ENCODE results near the gene EID1.

The EID1 gene

DNA sequence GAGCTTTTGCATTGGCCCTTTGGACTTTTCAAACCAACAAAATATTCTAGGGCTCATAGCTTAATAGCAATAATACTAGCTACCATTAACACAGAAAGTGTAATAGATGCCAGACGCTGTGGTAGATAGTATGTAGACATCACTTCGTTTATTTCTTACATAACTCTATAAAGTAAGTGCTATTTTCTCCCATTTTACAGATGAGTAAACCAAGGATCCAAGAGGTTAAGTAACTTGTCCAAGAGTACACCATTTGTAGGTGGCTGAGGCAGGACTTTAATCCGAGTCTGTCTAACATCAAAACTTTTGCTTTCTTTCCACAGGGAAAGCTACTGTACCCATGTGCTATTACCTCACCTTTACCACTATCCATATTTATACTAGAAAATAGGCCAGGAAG lies 12.0 kb downstream of the EID1 start:
- H3K27ac ChIP-seq (ENCODE audit: low read depth, low read length, severe bottlenecking), result no peak overlapping the region
- no peak overlapping the region for H3K4me3 ChIP-seq (ENCODE audit: extremely low read depth, insufficient read depth, low read length, poor library complexity, severe bottlenecking)
- no peaks in the 10 kb centered on the region for H3K36me3 ChIP-seq (ENCODE audit: control insufficient read depth, insufficient read depth, low read length)
- no peaks in the 10 kb centered on the region for H3K4me1 ChIP-seq (ENCODE audit: control insufficient read depth, insufficient read depth, low read length, poor library complexity, severe bottlenecking)
- WGBS, 2 experiments (ENCODE audit: insufficient coverage in 2 of 2), result 100% methylated on average over 1 of the region's 3 CpGs; no CpG with 5 or more reads in 1 of the 2 experiments
- no peaks in the 10 kb centered on the region for H3K9me3 ChIP-seq (ENCODE audit: control insufficient read depth, low read length)

DNA sequence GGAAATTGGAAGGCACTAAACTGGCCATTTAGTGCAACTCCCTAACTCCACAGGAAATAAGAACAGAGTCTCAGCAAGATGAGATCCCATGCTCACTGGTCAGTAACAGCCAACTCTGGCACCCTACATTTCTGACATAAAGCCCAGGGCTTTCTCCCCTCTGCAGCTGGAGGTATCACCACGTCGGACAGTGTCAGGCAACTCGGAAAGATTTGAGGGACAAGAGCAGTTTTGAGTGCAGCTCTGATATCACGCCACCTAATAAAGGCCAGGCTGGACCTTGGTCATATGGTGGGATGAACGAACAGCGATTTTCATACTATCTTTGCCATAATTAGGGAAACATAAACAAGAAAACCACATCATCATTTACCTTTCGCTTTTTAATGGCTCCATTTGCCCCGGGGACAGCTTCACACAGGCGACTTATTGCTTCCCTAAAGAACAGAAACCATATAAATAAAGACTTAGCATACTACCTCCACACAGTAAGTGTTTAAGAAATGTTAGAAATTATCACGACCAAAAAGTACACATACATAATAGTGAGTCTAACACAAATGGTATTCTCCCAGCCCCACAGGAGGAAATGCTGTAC lies 12.5 kb downstream of the EID1 start:
- Histone ChIP-seq H3K36me3 (ENCODE audit: control insufficient read depth, insufficient read depth, low read length) (no peaks in the 10 kb centered on the region), H3K27ac (ENCODE audit: low read depth, low read length, severe bottlenecking) (no peak overlapping the region), H3K4me1 (ENCODE audit: control insufficient read depth, insufficient read depth, low read length, poor library complexity, severe bottlenecking) (no peaks in the 10 kb centered on the region), H3K9me3 (ENCODE audit: control insufficient read depth, low read length) (no peaks in the 10 kb centered on the region), H3K4me3 (ENCODE audit: extremely low read depth, insufficient read depth, low read length, poor library complexity, severe bottlenecking) (no peak overlapping the region)
- 82 to 88% methylated on average over 4 to 7 of the region's 10 CpGs for WGBS, 2 experiments (ENCODE audit: insufficient coverage in 2 of 2)

DNA sequence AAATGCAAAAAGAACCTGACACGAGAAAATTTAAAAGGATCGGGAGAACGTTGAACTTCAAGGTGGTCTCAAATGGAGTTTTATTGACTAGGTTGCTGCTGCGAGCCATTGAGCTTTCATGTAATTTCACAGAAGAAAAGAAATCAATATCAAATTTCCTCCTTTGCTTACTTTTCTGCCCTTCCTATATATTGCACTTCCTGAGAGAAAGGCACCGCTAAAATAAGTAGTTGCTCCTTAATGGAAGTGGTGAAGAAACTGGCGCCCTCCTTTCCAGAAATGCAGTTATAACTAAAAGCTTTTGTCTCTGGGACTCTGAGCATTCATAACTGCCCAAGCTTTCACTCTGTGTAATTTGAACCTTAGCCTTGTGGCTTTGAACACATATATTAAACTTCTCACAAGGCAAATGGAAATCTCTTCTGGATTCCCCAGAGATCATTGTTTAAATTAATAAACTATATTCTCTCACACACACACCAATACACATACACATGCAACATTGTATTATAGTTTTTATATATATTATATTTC lies 13.4 kb downstream of the EID1 start:
- H3K4me1 ChIP-seq (ENCODE audit: control insufficient read depth, insufficient read depth, low read length, poor library complexity, severe bottlenecking), result no peaks in the 10 kb centered on the region
- 100% methylated on average over 2 to 5 of the region's 6 CpGs for WGBS, 2 experiments (ENCODE audit: insufficient coverage in 2 of 2)

DNA sequence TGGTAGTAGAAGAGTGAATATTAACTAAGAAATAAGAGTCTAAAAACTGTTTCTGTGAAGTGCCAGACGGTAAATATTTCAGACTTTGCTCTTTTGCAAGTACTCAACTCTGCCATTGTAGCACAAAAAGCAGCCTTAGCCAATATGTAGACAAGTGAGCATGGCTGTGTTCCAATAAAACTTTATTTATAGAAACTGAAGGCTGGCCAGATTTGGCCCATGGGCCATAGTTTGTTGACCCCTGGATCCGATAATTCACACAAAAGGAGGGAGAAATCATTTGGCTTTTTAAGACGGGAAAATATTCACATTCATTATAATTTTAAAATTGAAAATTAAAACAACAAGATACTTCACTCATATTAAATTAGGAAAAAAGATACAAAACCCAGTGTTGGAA lies 15.4 kb downstream of the EID1 start:
- no peak overlapping the region for H3K27ac ChIP-seq (ENCODE audit: low read depth, low read length, severe bottlenecking)
- H3K36me3 ChIP-seq (ENCODE audit: control insufficient read depth, insufficient read depth, low read length), result no peaks in the 10 kb centered on the region
- H3K4me1 ChIP-seq (ENCODE audit: control insufficient read depth, insufficient read depth, low read length, poor library complexity, severe bottlenecking), result no peaks in the 10 kb centered on the region
- no peak overlapping the region for H3K4me3 ChIP-seq (ENCODE audit: extremely low read depth, insufficient read depth, low read length, poor library complexity, severe bottlenecking)
- no peaks in the 10 kb centered on the region for H3K9me3 ChIP-seq (ENCODE audit: control insufficient read depth, low read length)
- WGBS, 2 experiments (ENCODE audit: insufficient coverage in 2 of 2), result 86 to 100% methylated on average over 1 of the region's 3 CpGs

More for the DNA sequence above, 13.4 kb downstream of the EID1 start:
- Histone ChIP-seq H3K4me3 (ENCODE audit: extremely low read depth, insufficient read depth, low read length, poor library complexity, severe bottlenecking) (no peak overlapping the region), H3K9me3 (ENCODE audit: control insufficient read depth, low read length) (no peaks in the 10 kb centered on the region), H3K36me3 (ENCODE audit: control insufficient read depth, insufficient read depth, low read length) (no peaks in the 10 kb centered on the region), H3K27ac (ENCODE audit: low read depth, low read length, severe bottlenecking) (no peak overlapping the region)

DNA sequence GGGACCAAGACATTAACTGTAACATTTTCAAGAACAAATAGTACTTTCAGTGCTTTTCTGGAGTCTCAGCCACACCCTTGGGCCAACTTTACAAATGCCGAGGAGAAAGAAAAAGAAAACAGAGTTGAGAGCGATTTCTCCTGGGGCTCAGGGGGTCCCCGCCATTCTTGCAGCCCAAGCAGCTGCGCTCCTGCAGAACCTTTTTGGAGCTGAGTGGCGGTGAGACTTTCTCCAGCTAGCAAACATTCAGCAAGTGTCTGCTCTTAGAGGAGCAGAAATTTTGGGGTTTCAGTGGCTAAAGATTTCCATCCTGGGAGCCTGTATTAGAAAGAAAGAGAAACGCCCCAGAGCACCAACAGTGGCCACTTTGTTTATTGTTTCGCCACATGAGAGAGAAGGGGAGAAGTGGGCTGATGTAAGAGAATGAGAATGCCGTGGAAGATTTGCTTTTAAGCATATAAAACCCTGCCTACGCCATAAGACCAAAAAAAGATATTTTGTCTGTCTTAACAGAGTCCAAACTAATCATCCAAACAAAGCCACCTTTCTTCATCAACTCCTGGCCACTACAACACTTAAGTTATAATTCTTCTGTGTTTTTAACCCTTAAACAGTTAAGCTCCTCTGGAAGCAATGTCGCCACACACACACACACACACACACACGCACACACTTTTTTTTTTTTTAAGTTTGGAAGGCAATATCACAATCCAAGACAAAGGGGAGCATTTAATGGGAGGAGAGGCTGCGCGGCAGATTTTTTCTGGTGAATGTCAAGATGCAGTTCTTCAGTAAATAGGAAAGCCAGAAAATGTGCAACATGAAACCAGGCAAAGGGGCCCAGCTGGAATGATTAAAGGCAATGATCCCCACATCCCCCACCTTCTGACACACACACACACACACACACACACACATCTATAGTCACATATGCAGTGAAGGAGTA lies 19.2 kb downstream of the EID1 start:
- no peaks in the 10 kb centered on the region for H3K4me1 ChIP-seq (ENCODE audit: control insufficient read depth, insufficient read depth, low read length, poor library complexity, severe bottlenecking)
- peak overlapping the region; percentile 88 for H3K27ac ChIP-seq (ENCODE audit: low read depth, low read length, severe bottlenecking)
- no peak overlapping the region for H3K4me3 ChIP-seq (ENCODE audit: extremely low read depth, insufficient read depth, low read length, poor library complexity, severe bottlenecking)
- 81% methylated on average over 8 to 9 of the region's 13 CpGs for WGBS, 2 experiments (ENCODE audit: insufficient coverage in 2 of 2)
- H3K9me3 ChIP-seq (ENCODE audit: control insufficient read depth, low read length), result no peaks in the 10 kb centered on the region
- H3K36me3 ChIP-seq (ENCODE audit: control insufficient read depth, insufficient read depth, low read length), result no peaks in the 10 kb centered on the region

DNA sequence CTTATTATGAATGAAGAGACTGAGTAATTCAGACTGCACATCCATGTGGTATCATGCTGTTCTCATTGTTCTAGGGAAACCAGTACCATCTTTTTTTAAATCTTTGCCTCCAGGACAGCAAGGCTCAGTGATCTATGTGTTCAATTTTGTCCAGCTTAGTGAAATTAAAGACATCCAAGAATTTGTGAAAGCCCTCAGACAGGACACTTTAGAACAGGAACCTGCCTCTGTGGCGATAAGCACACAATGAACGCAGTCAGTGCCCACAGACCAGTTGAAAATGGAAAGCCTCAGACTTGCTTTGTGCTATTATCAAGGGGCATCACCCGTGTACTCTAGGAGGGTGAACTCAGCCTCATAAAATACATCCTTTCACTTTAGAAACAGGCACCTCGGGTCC lies 20.1 kb downstream of the EID1 start:
- H3K27ac ChIP-seq (ENCODE audit: low read depth, low read length, severe bottlenecking), result no peak overlapping the region
- no peaks in the 10 kb centered on the region for H3K4me1 ChIP-seq (ENCODE audit: control insufficient read depth, insufficient read depth, low read length, poor library complexity, severe bottlenecking)
- no peaks in the 10 kb centered on the region for H3K9me3 ChIP-seq (ENCODE audit: control insufficient read depth, low read length)
- no peaks in the 10 kb centered on the region for H3K36me3 ChIP-seq (ENCODE audit: control insufficient read depth, insufficient read depth, low read length)
- 88 to 94% methylated on average over 3 to 4 of the region's 4 CpGs for WGBS, 2 experiments (ENCODE audit: insufficient coverage in 2 of 2)
- no peak overlapping the region for H3K4me3 ChIP-seq (ENCODE audit: extremely low read depth, insufficient read depth, low read length, poor library complexity, severe bottlenecking)

DNA sequence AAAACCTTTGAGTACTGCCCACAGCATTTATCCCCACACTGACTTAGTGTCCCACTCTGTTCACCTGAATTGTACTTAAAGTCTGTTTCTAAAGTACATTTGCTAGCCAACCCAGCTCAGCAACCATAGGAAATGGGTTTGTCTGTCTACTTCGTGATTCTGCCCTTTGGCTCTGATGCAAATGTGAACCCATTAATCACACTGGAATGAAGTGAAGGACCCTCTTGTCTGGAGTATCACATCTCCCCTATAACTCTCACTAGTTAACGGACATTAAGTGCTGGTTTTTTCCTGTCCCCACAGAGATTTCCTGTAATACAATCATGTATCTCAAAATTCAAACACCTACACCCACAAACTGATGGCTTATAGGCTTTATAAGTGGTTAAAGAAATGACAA lies 20.5 kb downstream of the EID1 start:
- WGBS, 2 experiments (ENCODE audit: insufficient coverage in 2 of 2), result 100% methylated on average over 1 of the region's 2 CpGs; no CpG with 5 or more reads in 1 of the 2 experiments
- Histone ChIP-seq H3K4me3 (ENCODE audit: extremely low read depth, insufficient read depth, low read length, poor library complexity, severe bottlenecking) (no peak overlapping the region), H3K36me3 (ENCODE audit: control insufficient read depth, insufficient read depth, low read length) (no peaks in the 10 kb centered on the region), H3K27ac (ENCODE audit: low read depth, low read length, severe bottlenecking) (no peak overlapping the region), H3K9me3 (ENCODE audit: control insufficient read depth, low read length) (no peaks in the 10 kb centered on the region), H3K4me1 (ENCODE audit: control insufficient read depth, insufficient read depth, low read length, poor library complexity, severe bottlenecking) (no peaks in the 10 kb centered on the region)

DNA sequence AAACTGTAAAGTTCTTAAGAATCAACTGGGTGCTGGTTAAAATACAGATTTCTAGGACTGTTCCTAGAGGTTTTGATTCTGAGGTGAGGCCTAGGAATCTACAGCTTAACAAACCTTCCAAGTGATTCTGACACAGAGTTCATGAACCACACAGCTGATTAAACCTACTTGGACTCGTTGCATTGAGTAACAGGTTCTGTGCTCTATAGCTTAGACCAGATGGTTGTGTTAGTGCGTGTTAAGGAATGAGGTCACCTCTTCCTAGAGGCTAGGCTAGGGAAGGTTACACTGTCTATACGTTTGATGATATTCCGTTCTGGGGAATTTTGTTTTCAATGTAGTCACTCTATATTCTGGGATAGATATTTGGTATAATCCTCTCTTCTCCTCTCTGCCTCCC lies 21.9 kb downstream of the EID1 start:
- no peaks in the 10 kb centered on the region for H3K9me3 ChIP-seq (ENCODE audit: control insufficient read depth, low read length)
- H3K4me3 ChIP-seq (ENCODE audit: extremely low read depth, insufficient read depth, low read length, poor library complexity, severe bottlenecking), result no peak overlapping the region
- no peak overlapping the region for H3K27ac ChIP-seq (ENCODE audit: low read depth, low read length, severe bottlenecking)

DNA sequence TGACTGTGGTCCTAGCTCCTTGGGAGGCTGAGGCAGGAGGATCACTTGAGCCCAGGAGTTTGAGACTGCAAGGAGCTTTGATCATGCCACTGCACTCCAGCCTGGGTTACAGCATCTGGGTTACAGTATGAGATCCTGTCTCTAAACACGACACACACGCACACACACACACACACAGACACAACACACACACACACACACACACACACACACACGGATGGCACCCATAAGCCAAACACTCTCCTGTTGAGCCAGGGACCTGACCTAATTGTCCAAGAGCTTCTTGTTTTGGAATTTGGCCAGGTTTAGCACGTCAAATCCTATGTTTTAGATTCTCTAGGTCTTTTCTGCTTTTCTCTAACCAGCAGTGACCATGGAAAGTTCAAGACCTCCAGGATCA lies 26.8 kb downstream of the EID1 start:
- Histone ChIP-seq H3K36me3 (ENCODE audit: control insufficient read depth, insufficient read depth, low read length) (no peaks in the 10 kb centered on the region), H3K9me3 (ENCODE audit: control insufficient read depth, low read length) (no peaks in the 10 kb centered on the region), H3K4me3 (ENCODE audit: extremely low read depth, insufficient read depth, low read length, poor library complexity, severe bottlenecking) (no peak overlapping the region), H3K4me1 (ENCODE audit: control insufficient read depth, insufficient read depth, low read length, poor library complexity, severe bottlenecking) (no peaks in the 10 kb centered on the region), H3K27ac (ENCODE audit: low read depth, low read length, severe bottlenecking) (no peak overlapping the region)
- WGBS, 2 experiments (ENCODE audit: insufficient coverage in 2 of 2), result 80 to 85% methylated on average over 2 to 4 of the region's 4 CpGs

More for the DNA sequence above, 21.9 kb downstream of the EID1 start:
- 86 to 100% methylated on average over 1 to 2 of the region's 4 CpGs for WGBS, 2 experiments (ENCODE audit: insufficient coverage in 2 of 2)
- Histone ChIP-seq H3K4me1 (ENCODE audit: control insufficient read depth, insufficient read depth, low read length, poor library complexity, severe bottlenecking) (no peaks in the 10 kb centered on the region), H3K36me3 (ENCODE audit: control insufficient read depth, insufficient read depth, low read length) (no peaks in the 10 kb centered on the region)

DNA sequence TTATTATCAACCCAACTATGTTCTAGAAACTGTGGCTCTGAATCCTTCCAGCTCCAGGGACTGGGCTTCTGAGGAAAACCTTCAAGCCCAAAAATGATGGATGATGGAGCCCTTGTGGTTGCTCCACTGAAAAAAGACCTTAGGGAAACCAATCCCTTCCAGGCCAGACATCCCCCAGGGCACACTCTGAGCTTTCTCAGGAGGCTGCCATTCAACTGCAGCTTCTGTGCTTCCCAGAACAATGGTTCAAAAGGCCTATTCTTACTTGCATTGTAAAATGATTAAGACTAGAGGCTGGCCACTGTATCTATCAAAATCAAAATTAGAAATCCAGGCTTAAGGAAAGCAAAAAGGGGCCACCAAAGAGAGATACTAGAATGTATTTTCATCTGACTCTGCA lies 27.3 kb downstream of the EID1 start:
- Histone ChIP-seq H3K9me3 (ENCODE audit: control insufficient read depth, low read length) (no peaks in the 10 kb centered on the region), H3K27ac (ENCODE audit: low read depth, low read length, severe bottlenecking) (no peak overlapping the region), H3K4me3 (ENCODE audit: extremely low read depth, insufficient read depth, low read length, poor library complexity, severe bottlenecking) (no peak overlapping the region), H3K36me3 (ENCODE audit: control insufficient read depth, insufficient read depth, low read length) (no peaks in the 10 kb centered on the region), H3K4me1 (ENCODE audit: control insufficient read depth, insufficient read depth, low read length, poor library complexity, severe bottlenecking) (no peaks in the 10 kb centered on the region)

DNA sequence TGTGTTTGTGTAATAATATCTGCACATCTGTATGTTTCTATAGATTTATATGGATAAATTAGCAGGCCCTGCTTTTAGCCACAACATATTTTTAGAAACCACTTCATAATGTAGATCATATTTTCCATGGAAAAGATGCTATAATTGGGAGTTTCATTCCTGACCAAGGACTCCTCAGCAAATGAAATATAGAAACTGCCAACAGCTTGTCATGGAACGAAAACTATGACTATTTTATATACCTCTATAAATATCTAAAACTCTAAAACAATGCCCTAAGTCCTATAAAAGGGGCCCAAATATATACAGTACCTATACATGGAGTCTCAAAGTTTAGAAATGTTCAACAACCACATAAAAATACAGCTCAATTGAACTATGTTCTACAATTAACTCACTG lies 27.9 kb downstream of the EID1 start:
- no peak overlapping the region for H3K27ac ChIP-seq (ENCODE audit: low read depth, low read length, severe bottlenecking)
- no peaks in the 10 kb centered on the region for H3K9me3 ChIP-seq (ENCODE audit: control insufficient read depth, low read length)
- no CpG with 5 or more reads among the region's 1 CpG for WGBS, 2 experiments (ENCODE audit: insufficient coverage in 2 of 2)
- no peaks in the 10 kb centered on the region for H3K4me1 ChIP-seq (ENCODE audit: control insufficient read depth, insufficient read depth, low read length, poor library complexity, severe bottlenecking)
- no peak overlapping the region for H3K4me3 ChIP-seq (ENCODE audit: extremely low read depth, insufficient read depth, low read length, poor library complexity, severe bottlenecking)
- H3K36me3 ChIP-seq (ENCODE audit: control insufficient read depth, insufficient read depth, low read length), result no peaks in the 10 kb centered on the region
